LNCAP (cell line): ENCODE data around the gene HAGHL.

Source experiments
- TF ChIP-seq, protein P1 (sequence below): fragments of 450-650 bp; IDR thresholded peaks from 2 replicates; pipeline ENCODE4 v1.5.1; 2017; ENCODE audit warnings: mild to moderate bottlenecking

HAGHL gene

DNA sequence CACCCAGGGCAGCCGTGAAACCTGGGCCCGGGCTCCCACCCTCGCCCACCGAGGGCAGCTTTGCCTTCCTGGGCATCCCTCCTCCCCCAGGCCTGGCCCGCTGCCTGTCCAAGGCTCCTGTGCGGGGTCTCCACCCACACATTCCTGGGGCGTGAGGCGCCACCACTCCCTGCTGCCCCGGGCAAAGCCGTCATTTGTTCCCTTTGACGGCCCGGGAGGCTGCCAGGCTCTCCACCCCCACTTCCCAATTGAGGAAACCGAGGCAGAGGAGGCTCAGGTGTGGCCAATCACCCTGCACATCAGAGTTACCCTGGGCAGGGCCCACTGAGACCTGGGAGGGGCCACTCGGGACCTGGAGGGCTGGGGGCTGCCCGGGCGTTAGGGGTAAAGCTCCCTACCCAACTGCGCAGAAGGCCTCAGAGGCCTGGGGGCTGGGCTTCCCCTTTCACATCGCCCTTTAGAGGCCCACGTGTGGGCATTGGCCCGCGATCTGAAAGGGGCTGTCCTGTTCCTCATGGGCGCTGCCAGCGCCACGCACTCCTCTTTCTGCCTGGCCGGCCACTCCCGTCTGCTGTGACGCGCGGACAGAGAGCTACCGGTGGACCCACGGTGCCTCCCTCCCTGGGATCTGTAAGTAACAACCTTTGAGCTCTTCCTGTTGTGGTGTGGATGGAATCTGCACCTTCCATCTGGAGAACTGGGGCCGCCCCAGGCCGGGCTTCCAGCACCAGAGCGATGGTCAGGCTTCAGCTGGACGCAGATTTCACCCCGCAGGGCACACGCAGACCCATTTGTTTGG lies 33.8 kb downstream of the HAGHL start, which contains the start of gene MSLN:
TSS of gene MSLN (plus strand) at position 190 of the 799 bp plus-strand sequence. CDS start 1,947 bp downstream, outside the sequence.
- TF ChIP-seq, protein P1, sequence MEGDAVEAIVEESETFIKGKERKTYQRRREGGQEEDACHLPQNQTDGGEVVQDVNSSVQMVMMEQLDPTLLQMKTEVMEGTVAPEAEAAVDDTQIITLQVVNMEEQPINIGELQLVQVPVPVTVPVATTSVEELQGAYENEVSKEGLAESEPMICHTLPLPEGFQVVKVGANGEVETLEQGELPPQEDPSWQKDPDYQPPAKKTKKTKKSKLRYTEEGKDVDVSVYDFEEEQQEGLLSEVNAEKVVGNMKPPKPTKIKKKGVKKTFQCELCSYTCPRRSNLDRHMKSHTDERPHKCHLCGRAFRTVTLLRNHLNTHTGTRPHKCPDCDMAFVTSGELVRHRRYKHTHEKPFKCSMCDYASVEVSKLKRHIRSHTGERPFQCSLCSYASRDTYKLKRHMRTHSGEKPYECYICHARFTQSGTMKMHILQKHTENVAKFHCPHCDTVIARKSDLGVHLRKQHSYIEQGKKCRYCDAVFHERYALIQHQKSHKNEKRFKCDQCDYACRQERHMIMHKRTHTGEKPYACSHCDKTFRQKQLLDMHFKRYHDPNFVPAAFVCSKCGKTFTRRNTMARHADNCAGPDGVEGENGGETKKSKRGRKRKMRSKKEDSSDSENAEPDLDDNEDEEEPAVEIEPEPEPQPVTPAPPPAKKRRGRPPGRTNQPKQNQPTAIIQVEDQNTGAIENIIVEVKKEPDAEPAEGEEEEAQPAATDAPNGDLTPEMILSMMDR, result no peak

GRCh38 chr16:761625-762513 lies 35.0 kb downstream of the HAGHL start:
- TF ChIP-seq, protein P1, result no peak

DNA sequence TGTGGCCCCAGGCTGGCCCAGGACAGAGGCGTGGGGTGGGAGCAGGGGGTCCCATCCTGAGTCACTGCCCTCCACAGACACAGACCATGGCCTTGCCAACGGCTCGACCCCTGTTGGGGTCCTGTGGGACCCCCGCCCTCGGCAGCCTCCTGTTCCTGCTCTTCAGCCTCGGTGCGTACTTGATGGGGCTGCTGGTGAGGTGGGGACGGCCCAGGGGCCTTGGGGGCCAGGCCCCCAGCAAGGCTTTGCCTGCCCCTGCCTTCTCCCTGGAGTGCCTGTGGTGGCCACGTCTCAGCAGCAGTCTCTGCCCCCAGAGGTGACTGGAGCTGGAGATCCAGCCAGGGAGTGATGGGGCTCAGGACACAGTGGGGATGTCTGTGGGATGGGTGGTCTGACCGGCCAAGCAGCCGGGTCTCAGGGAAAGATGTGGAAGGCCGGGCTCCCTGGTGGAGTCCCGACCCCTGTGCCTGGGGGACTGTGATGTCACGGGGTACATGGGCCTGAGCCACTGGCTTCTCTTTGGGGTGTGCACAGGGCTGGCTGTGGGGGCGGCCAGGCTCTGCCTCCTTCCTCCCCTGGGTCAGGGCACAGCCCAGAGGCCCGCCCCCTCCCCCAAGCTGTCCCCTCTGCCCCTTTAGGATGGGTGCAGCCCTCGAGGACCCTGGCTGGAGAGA lies 35.8 kb downstream of the HAGHL start:
- TF ChIP-seq, protein P1, result no peak

- TF ChIP-seq, protein P1, result no peak
Measured at GRCh38 chr16:763369-764183, 36.7 kb downstream of the HAGHL start.

GRCh38 chr16:764184-764750 lies 37.4 kb downstream of the HAGHL start:
- TF ChIP-seq, protein P1, result no peak

DNA sequence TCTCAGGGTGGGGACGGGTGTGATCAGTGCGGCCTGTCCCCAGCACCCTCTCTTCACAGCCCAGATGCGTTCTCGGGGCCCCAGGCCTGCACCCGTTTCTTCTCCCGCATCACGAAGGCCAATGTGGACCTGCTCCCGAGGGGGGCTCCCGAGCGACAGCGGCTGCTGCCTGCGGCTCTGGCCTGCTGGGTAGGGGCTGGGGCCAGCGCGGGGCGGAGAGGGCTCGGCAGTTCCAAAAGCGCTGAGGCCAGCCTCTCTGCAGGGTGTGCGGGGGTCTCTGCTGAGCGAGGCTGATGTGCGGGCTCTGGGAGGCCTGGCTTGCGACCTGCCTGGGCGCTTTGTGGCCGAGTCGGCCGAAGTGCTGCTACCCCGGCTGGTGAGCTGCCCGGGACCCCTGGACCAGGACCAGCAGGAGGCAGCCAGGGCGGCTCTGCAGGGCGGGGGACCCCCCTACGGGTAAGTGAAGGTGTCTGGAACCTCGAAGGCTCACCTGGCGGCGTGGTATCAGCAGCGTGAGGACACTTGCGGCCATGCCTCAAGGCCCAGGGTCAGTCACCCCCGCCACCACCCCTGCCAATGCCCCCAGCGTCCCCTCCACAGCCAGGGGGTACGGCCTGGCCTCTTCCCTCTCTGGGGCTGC lies 38.1 kb downstream of the HAGHL start:
- TF ChIP-seq, protein P1, result no peak
